K562 (cell line): ENCODE results near the gene PSMB2. TPM values are rescaled to one million over a fixed set of nuclear protein-coding genes. Genes with fewer than 3 reads are reported as not detected.

ENCODE experiments used
- ARID2 ChIP-seq: fragments of 450-650 bp; IDR thresholded peaks from 2 replicates; pipeline ENCODE4 v1.6.1; 2017; ENCODE audit warnings: antibody characterized with exemption, mild to moderate bottlenecking
- BRF1 ChIP-seq: IDR thresholded peaks from 3 replicates; pipeline ENCODE4 v1.6.1; 2011; ENCODE audit warnings: borderline replicate concordance, mild to moderate bottlenecking; ENCODE audit not compliant: insufficient read length; ENCODE audit errors: extremely low read depth
- EZH2 ChIP-seq: IDR thresholded peaks from 2 replicates; pipeline ENCODE4 v1.6.1; 2012; ENCODE audit warnings: low read depth, mild to moderate bottlenecking, inconsistent platforms, low read length, borderline replicate concordance
- HCFC1 ChIP-seq: IDR thresholded peaks from 2 replicates; pipeline ENCODE4 v1.6.1; 2012; ENCODE audit warnings: low read depth, low read length, improper control_type of control experiment
- KAT2B ChIP-seq: IDR thresholded peaks from one replicate; pipeline ENCODE4 v1.6.1; 2012; ENCODE audit warnings: low read depth, mild to moderate bottlenecking, control low read depth, inconsistent platforms, low read length, moderate library complexity
- KLF10 ChIP-seq: fragments of 250-450 bp; sonication (Bioruptor Pico); IDR thresholded peaks from 2 replicates; pipeline ENCODE4 v1.6.1; 2021; ENCODE audit warnings: matching md5 sums
- NFRKB ChIP-seq: fragments of 450-650 bp; IDR thresholded peaks from 2 replicates; pipeline ENCODE4 v1.6.1; 2016; ENCODE audit warnings: low read depth
- NR1H2 ChIP-seq: sonication (generic); formaldehyde crosslinking; IDR thresholded peaks from 2 replicates; pipeline ENCODE4 v1.4.0; 2020; ENCODE audit warnings: mild to moderate bottlenecking, missing genetic modification reagents
- PHF20 ChIP-seq: fragments of 450-650 bp; IDR thresholded peaks from 2 replicates; pipeline ENCODE4 v1.6.1; 2018; ENCODE audit not compliant: partially characterized antibody
- SIN3A ChIP-seq, 2 experiments: fragments of 150-350 bp in 1 of 2; IDR thresholded peaks; 2 replicates each; pipeline ENCODE4 v1.6.1; 2011 to 2016; ENCODE audit warnings: borderline replicate concordance in 2 of 2, low read depth in 2 of 2, low read length in 2 of 2, mild to moderate bottlenecking in 2 of 2, moderate library complexity in 2 of 2; ENCODE audit not compliant: control insufficient read depth in 1 of 2
- SMARCB1 ChIP-seq: IDR thresholded peaks from 2 replicates; pipeline ENCODE4 v1.6.1; 2011; ENCODE audit warnings: improper control_type of control experiment, low read depth; ENCODE audit not compliant: insufficient read length
- SOX6 ChIP-seq: fragments of 450-650 bp; IDR thresholded peaks from 2 replicates; pipeline ENCODE4 v1.6.1; 2014; ENCODE audit warnings: mild to moderate bottlenecking
- ZBTB17 ChIP-seq: fragments of 450-650 bp; formaldehyde crosslinking; IDR thresholded peaks from 2 replicates; pipeline ENCODE4 v1.4.0; 2020; ENCODE audit warnings: mild to moderate bottlenecking
- ZBTB7A ChIP-seq: IDR thresholded peaks from 2 replicates; pipeline ENCODE4 v1.6.1; 2011; ENCODE audit warnings: low read depth, mild to moderate bottlenecking, low read length, moderate library complexity, borderline replicate concordance; ENCODE audit not compliant: control insufficient read depth
- ZKSCAN3 ChIP-seq: fragments of 250-450 bp; sonication (Bioruptor Pico); IDR thresholded peaks from 2 replicates; pipeline ENCODE4 v1.4.0; 2020
- polyA plus RNA-seq, 8 experiments: library from polyadenylated mRNA; depleted of rRNA in 4 of 8; stranded (reverse) in 5 of 8; unstranded in 3 of 8; fragments of >200 nt; fragmentation: Nextera tagmentation in 2 of 8; fragmentation: Illumina TruSeq in 1 of 8; extraction: Ambion mirVana in 2 of 8; extraction: Trizol in 1 of 8; gene quantifications; 2 replicates each; pipeline versions ENCODE4 v1.2.1 to v1.2.3, GENCODE V29; 2011 to 2014; ENCODE audit warnings: inconsistent platforms in 1 of 8, missing spikeins in 1 of 8
- total RNA-seq, 7 experiments: library from RNA; depleted of rRNA in 6 of 7; stranded (reverse); fragments of >200 nt in 6 of 7; fragmentation: Illumina TruSeq in 2 of 7; extraction: Trizol in 2 of 7; gene quantifications; 2 replicates each; pipeline versions ENCODE4 v1.2.1 to v1.2.3, GENCODE V29; 2011 to 2021; ENCODE audit warnings: low replicate concordance in 1 of 7
- TF ChIP-seq, protein P1 (sequence below): sonication (generic); formaldehyde crosslinking; IDR thresholded peaks from 2 replicates; pipeline ENCODE4 v1.8.1; 2023; ENCODE audit warnings: missing genetic modification reagents, mild to moderate bottlenecking, borderline replicate concordance
- TF ChIP-seq, protein P2 (sequence below), 3 experiments: fragments of 200-800 bp in 1 of 3; sonication (Bioruptor generic) in 1 of 3; sonication (generic) in 1 of 3; formaldehyde crosslinking in 1 of 3; IDR thresholded peaks; 2 replicates each; pipeline versions ENCODE4 v1.6.1 to v1.8.0; 2016 to 2022; ENCODE audit warnings: mild to moderate bottlenecking in 2 of 3, missing compliant biosample characterization in 2 of 3, missing genetic modification characterization in 2 of 3, missing genetic modification reagents in 1 of 3
- TF ChIP-seq, protein P3 (sequence below): fragments of 250-450 bp; sonication (Bioruptor Pico); IDR thresholded peaks from 2 replicates; pipeline ENCODE4 v1.6.1; 2021; ENCODE audit warnings: mild to moderate bottlenecking
- TF ChIP-seq, protein P4 (sequence below): sonication (generic); formaldehyde crosslinking; IDR thresholded peaks from 2 replicates; pipeline ENCODE4 v1.8.0; 2022; ENCODE audit warnings: missing genetic modification reagents, mild to moderate bottlenecking, moderate library complexity, borderline replicate concordance
- TF ChIP-seq, protein P5 (sequence below): fragments of 450-650 bp; formaldehyde crosslinking; IDR thresholded peaks from 2 replicates; pipeline ENCODE4 v1.4.0; 2020; ENCODE audit warnings: mild to moderate bottlenecking, moderate library complexity

PSMB2 gene
- total and polyA plus RNA-seq, 9 of the 15 experiments (the other 6 are each of a cell fraction or from before 2014, with no cell fraction given): 71.7 to 543 (median 165) TPM

DNA sequence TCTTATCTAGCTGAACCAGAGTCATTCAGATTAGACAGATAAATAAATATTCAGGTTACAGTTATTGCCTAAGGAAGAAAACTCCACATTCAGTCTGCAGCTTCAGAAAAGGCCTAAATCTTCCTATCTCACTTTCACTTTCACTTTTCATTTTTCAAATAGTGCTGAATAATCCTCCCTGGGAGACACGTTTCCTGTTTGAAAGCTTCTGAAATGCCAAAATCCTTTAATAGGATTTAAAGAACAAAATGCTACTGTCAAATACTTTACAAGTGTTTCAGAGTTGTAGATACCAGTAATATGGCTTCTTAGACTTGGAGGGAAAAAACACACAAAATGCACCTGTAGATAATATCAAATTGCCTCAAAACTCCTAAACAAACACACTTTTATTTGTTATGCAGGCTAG lies 3.9 kb downstream of the PSMB2 start (continued):
- TF ChIP-seq, protein P1, sequence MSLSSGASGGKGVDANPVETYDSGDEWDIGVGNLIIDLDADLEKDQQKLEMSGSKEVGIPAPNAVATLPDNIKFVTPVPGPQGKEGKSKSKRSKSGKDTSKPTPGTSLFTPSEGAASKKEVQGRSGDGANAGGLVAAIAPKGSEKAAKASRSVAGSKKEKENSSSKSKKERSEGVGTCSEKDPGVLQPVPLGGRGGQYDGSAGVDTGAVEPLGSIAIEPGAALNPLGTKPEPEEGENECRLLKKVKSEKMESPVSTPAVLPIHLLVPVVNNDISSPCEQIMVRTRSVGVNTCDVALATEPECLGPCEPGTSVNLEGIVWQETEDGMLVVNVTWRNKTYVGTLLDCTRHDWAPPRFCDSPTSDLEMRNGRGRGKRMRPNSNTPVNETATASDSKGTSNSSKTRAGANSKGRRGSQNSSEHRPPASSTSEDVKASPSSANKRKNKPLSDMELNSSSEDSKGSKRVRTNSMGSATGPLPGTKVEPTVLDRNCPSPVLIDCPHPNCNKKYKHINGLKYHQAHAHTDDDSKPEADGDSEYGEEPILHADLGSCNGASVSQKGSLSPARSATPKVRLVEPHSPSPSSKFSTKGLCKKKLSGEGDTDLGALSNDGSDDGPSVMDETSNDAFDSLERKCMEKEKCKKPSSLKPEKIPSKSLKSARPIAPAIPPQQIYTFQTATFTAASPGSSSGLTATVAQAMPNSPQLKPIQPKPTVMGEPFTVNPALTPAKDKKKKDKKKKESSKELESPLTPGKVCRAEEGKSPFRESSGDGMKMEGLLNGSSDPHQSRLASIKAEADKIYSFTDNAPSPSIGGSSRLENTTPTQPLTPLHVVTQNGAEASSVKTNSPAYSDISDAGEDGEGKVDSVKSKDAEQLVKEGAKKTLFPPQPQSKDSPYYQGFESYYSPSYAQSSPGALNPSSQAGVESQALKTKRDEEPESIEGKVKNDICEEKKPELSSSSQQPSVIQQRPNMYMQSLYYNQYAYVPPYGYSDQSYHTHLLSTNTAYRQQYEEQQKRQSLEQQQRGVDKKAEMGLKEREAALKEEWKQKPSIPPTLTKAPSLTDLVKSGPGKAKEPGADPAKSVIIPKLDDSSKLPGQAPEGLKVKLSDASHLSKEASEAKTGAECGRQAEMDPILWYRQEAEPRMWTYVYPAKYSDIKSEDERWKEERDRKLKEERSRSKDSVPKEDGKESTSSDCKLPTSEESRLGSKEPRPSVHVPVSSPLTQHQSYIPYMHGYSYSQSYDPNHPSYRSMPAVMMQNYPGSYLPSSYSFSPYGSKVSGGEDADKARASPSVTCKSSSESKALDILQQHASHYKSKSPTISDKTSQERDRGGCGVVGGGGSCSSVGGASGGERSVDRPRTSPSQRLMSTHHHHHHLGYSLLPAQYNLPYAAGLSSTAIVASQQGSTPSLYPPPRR: no peak
- TF ChIP-seq, protein P2, sequence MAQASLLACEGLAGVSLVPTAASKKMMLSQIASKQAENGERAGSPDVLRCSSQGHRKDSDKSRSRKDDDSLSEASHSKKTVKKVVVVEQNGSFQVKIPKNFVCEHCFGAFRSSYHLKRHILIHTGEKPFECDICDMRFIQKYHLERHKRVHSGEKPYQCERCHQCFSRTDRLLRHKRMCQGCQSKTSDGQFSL (CRISPR knock-in tag; IDR thresholded peaks at IDR 0.05): no peak
- TF ChIP-seq, protein P2 (tag; IDR thresholded peaks at IDR 0.05): no peak
- TF ChIP-seq, protein P3, sequence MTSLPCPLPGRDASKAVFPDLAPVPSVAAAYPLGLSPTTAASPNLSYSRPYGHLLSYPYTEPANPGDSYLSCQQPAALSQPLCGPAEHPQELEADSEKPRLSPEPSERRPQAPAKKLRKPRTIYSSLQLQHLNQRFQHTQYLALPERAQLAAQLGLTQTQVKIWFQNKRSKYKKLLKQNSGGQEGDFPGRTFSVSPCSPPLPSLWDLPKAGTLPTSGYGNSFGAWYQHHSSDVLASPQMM: no peak
- no peak for TF ChIP-seq BRF1
- no peak for TF ChIP-seq KLF10 (CRISPR knock-in tag)
- TF ChIP-seq ZBTB7A: no peak
- TF ChIP-seq SOX6: peak; percentile 47; the same call in 1 of the 2 replicates
- TF ChIP-seq NFRKB: peak; percentile 50; the same call in 1 of the 2 replicates
- no peak for TF ChIP-seq KAT2B
- no peak for TF ChIP-seq PHF20
- TF ChIP-seq ARID2: no peak
- TF ChIP-seq, protein P4, sequence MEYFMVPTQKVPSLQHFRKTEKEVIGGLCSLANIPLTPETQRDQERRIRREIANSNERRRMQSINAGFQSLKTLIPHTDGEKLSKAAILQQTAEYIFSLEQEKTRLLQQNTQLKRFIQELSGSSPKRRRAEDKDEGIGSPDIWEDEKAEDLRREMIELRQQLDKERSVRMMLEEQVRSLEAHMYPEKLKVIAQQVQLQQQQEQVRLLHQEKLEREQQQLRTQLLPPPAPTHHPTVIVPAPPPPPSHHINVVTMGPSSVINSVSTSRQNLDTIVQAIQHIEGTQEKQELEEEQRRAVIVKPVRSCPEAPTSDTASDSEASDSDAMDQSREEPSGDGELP (CRISPR knock-in tag): no peak
- no peak for TF ChIP-seq NR1H2 (CRISPR knock-in tag)
- TF ChIP-seq SMARCB1: peak; percentile 20
- peak in 1 of 2 experiments; percentile 34; a peak in 1 of 4 replicates for TF ChIP-seq SIN3A (IDR thresholded peaks at IDR 0.05; ENCODE audit: borderline replicate concordance in 2 of 2, control insufficient read depth in 1 of 2, low read depth in 2 of 2, low read length in 2 of 2)
- no peak for TF ChIP-seq ZBTB17 (CRISPR knock-in tag)
- TF ChIP-seq, protein P5, sequence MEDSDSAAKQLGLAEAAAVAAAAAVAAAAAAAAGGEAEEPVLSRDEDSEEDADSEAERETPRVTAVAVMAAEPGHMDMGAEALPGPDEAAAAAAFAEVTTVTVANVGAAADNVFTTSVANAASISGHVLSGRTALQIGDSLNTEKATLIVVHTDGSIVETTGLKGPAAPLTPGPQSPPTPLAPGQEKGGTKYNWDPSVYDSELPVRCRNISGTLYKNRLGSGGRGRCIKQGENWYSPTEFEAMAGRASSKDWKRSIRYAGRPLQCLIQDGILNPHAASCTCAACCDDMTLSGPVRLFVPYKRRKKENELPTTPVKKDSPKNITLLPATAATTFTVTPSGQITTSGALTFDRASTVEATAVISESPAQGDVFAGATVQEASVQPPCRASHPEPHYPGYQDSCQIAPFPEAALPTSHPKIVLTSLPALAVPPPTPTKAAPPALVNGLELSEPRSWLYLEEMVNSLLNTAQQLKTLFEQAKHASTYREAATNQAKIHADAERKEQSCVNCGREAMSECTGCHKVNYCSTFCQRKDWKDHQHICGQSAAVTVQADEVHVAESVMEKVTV (CRISPR knock-in tag): no peak
- no peak for TF ChIP-seq ZKSCAN3 (CRISPR knock-in tag)
- TF ChIP-seq EZH2: no peak
- peak; percentile 26; the same call in 1 of the 2 replicates for TF ChIP-seq HCFC1
